ENCODE data around the gene SLC12A5.
A peak's percentile ranks its signal among the peaks of the same experiment; 100 is the strongest.
"Not testable (repeated sequence)": the region's sequence is repeated elsewhere in the genome, so short reads cannot be mapped to it uniquely, and the experiment has no call there.

Gene SLC12A5

GRCh38 chr20:46028772-46029371, at the start of gene SLC12A5:
Gene SLC12A5, plus strand, starts transcription at chr20:46029215. Its CDS starts 130 bp downstream, at chr20:46029345.
- DNase-seq = no peak

DNA sequence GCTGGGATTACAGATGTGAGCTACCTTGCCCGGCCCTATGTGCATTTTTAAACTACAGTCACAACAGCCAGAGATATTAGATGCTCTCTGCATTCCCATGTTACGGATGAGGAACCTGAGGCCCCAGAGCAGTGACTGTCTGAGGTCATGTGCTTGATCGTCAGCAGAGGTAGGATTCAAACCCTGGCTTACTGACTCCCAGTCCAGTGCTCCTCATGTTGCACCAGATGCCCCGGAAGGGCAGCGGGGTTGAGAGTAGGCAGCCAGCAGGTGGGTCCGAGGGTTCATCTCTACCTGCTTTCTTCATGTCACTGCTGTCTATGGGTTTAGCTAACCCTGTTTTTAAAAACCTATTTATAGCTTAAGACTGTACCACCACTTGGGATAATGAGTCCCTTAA, 47.8 kb upstream of the SLC12A5 start:
- no peak for DNase-seq

DNA sequence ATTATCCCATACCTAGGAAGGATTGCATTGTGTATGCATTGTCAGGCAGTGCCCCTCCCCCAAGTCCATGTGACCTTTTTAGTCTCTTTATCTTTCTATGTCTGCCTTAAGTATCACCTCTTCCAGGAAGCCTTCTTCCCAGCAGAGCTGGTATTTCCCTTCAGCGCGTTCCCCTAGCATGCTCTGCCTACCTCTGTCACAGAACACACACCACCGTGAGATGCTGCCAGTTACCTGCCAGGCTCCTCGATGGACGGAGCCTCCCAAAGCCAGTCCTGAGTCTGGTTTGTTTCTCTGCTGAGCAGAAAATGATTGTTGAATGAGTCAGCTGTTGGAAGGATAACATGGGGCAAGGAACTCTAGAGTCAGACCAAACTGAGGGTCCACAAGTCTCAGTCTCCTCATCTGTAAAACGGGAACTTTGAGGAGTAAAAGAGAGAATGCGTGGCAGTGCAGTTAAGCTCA, 45.7 kb upstream of the SLC12A5 start:
- DNase-seq = no peak

DNA sequence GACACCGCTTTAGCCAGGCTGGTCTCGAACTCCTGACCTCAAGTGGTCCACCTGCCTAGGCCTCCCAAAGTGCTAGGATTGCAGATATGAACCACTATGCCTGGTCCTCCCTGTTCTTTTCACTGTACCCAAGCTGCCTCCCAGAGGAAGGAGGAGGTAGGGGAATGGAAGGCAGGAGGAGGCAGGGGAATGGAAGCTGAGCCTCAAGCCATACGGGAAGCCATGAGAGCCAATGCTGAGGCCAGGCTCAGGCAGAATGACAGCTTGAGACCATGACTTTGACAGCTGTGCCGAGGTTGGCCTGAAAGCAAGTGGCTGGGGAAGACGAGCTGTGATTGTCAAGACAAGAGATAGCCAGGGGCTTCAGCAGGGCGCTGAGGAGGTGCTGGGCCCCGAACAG, 43.4 kb upstream of the SLC12A5 start:
- DNase-seq = no peak

- DNase-seq = peak; percentile 74
These were observed 41.8 kb upstream of the SLC12A5 start for GRCh38 chr20:45987108-45987780.

DNA sequence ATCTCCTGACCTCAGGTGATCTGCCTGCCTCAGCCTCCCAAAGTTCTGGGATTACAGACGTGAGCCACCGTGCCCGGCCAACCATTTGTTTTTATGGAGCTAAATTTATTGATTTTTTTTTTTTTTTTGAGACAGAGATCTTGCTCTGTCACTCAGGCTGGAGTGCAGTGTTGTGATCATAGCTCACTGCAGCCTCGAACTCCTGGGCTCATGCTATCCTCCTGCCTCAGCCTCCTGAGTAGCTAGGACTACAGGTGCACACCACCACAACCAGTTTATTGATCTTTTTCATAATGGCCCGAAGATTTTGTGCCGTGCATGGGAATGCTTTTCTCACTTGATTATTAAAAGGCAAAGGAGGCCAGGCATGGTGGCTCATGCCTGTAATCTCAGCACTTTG, 40.2 kb upstream of the SLC12A5 start:
- DNase-seq = not testable (repeated sequence)

DNA sequence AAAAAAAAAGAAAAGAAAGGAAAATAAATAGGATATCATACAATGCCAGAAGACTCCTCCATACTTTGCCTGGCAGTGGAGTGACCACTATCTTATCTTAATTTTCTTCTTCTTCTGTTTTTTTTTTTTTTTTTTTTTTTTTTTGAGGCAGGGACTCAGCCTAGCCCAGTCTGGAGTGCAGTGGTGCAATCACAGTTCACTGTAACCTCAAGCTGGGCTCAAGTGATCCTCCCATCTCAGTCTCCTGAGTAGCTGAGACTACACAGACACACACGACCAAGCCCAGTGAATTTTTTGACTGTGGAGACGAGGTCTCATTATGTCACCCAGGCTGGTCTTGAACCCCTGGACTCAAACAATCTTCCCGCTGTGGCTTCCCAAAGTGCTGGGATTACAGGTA, 37.4 kb upstream of the SLC12A5 start:
- no peak for DNase-seq

- DNase-seq = no peak
These were observed 35.6 kb upstream of the SLC12A5 start for GRCh38 chr20:45993197-45993951.

DNA sequence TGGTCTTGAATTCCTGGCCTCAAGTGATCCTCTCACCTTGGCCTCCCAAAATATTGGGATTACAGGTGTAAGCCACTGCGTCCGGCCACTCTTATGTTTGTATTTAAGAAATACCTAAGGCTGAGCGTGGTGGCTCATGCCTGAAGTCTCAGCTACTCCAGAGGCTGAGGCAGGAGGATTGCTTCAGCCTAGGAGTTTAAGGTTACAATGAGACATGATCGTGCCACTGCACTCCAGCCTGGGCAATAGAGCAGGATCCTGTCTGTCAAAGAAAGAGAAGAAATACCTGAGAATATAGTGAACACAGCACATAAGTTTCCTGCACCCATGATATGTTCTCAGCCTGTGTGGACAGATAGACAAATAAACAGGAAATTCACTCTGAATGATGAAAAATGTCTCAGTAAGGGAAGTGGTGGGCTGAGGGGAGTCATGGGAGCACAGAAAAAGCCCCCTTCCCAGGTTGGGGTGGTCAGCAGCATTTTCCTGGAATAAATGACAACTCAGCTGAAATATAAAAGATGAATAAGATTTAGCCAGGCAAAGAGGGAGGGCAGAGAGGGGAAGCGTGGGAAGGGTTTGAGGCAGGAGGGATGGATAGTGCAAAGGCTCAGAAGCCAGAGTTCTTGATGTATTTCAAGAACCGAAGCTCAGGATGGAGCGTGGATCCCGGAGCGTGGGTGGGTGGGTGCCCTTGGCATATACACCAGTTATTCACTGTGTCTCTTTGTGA, 34.1 kb upstream of the SLC12A5 start:
- DNase-seq = no peak

DNA sequence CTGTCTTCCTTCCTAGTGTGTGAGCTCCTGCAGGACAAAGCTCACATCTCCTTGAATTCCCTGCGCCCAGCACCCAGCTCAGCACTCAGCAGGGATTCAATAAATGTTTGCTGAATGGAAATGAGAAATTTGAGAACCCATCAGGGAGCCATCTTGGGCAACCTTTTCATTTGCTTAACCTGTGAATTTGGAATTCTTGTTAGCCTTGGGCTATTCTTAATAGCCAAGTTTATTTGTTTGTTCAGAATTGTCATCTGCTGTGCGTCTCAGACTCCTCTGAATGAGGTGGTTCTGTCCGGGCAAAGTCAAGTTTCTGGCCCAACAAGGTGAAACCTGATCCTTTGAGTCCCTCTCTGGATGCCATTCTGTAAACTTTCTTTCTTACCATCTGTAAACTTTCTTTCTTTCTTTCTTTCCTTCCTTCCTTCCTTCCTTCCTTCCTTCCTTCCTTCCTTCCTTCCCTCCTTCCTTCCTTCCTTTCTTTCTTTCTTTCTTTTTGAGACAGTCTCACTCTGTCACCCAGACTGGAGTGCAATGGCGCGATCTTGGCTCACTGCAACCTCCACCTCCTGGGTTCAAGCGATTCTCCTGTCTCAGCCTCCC, 33.4 kb upstream of the SLC12A5 start:
- DNase-seq = not testable (repeated sequence)

- DNase-seq = no peak
These were observed 31.8 kb upstream of the SLC12A5 start for GRCh38 chr20:45997187-45997586.

DNA sequence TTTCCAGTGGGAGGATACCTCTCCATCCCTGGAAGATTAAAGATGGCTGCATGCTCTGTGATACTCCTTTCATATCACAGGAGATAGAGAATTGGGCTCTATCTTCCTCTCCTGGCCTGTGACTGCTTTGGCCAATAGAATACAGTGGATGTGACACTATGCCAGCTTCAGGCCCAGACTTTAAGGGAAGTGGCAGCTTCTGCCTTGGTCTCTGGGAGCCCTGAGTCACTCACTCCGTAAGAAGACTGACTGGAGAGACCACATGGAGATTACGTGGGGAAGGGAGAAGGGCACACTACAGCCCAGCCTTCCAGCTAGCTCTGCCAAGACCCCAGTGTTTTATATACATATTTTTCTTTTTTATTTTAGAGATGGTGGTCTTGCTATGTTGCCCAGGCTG, 30.7 kb upstream of the SLC12A5 start:
- DNase-seq = no peak

- DNase-seq = no peak
These were observed 30.3 kb upstream of the SLC12A5 start for GRCh38 chr20:45998761-45999160.

DNA sequence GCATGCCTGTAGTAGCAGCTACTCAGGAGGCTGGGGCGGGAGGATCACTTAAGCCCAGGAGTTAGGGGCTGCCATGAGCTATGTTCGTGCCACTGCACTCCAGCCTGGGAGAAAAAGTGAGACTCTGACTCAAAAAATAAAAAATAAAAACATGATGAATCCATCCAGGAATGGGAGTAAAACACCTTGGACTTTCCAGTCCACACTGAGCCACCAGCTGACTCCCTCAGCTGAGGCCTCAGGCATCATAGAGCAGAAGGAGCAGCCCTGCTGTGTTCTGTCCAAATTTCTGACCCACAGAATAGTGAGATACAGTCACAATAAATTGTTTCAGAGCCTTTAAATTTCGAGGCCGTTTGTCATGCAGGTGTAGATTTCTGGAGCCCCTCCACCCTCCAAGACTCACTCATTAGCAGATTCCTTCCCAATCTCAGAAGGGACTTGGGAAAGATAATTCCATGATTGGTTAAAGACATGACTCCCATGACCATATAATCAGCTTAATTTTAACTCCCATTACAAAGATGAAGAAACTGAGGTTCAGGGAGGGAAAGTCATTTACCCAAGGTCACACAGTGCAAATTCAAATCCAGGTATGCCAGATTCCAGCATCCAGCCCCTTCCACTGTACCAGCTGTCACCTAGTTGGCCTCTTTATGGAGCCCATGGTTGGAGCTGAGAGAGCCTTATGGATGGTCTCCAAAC, 29.3 kb upstream of the SLC12A5 start:
- no peak for DNase-seq

DNA sequence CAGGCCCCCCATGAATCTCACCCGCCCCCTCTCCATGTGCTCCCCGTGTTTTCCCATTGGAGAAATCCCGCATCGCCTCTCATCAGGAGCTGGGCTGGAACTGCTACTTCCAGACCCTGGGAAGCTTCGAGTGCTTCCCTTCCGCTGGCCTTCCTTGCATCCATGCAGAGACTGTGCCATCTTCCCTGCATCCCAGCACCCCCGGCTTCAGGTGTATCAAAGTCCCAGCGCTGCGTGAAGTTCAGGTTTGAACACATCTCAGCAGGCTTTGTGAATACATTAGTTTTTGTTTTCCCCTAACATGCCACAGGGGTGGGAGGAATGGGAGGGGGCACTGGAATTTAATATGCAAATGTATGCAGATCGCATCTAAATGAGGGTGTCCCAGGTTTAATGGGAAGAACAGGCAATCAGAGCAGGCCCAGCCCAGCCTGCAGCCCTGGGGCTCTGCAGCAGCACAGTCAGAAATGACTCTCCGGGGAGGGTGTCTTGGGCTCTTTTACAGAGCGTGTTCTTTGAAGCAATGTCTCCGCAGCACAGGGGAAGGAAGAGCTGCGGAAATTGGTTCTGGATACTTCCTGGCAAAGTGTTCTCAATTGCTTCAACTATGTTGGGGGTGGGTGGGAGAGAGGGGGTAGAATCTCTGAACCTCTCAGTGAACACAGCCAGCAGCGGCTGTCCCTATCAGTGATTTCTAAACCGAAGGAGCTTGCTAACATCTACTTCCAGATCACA, 28.6 kb upstream of the SLC12A5 start:
- DNase-seq = no peak

DNA sequence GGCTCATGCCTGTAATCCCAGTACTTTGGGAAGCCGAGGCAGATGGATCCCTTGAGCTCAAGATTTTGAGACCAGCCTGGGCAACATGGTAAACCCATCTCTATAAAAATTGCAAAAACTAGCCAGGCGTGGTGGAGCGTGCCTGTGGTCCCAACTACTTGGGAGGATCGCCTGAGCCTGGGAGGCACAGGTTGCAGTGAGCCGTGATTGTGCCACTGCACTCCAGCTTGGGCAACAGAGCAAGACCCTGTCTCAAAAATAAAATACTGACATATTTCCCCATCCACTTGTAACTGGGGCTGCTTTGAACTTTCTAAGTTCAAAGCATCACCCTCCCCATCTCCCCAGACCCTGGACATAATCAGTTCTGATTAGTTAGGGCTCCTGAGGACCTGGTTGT, 27.5 kb upstream of the SLC12A5 start:
- no peak for DNase-seq

DNA sequence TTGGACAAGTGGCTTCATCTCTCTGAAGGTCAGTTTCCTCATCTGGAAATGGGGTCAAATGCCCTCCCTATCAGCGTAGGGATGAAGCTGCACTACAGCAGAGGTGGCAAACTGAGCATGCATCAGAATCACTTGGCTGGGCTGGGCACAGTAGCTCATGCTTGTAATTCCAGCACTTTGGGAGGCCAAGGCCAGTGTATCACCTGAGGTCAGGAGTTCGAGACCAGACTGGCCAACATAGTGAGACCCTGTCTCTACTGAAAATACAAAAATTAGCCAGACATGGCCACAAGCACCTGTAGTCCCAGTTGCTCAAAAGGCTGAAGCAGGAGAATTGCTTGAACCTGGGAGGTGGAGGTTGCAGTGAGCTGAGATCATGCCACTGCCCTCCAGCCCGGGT, 27.0 kb upstream of the SLC12A5 start:
- DNase-seq = no peak

GRCh38 chr20:46004187-46004586, 24.8 kb upstream of the SLC12A5 start:
- DNase-seq = no peak

- no peak for DNase-seq
These were observed 24.0 kb upstream of the SLC12A5 start for GRCh38 chr20:46004889-46005473.

DNA sequence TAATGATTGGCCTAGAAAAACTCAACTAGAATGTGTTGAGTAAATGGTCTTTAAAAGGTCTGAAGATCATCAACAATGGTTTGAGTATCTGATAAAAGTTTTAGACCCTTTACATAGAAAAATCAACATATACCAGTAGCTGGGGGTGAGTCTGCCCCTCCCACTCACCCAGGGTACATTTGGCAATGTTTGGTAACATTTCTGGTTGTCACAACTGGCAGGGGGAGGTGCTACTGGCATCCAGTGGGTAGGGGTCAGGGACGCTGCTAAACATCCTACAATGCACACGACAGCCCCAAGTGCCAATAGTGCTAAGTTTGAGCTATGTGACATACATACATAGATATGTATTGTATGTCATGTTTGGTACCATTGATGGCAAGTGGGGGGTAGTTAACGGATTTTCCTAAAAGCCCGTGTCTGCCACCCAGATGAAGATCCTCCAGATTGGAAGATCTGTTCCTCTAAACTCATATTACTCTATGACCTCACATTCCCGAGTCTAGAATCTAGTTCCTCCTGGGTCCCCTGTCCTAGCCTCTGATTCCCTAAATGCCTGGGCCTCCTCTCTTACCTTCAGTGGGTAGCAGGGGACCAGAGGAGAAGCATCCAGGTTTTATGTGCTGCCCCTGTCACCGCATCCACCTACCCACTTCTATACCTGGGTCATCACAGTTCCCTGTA, 22.9 kb upstream of the SLC12A5 start:
- no peak for DNase-seq

- no peak for DNase-seq
These were observed 22.1 kb upstream of the SLC12A5 start for GRCh38 chr20:46006964-46007363.
